Naive thymus-derived CD8-positive, alpha-beta T cell (primary cell): ENCODE data around the gene JADE2. TPM values are rescaled to one million over a fixed set of nuclear protein-coding genes. Genes with fewer than 3 reads are reported as not detected.
"Not testable (repeated sequence)": the region's sequence is repeated elsewhere in the genome, so short reads cannot be mapped to it uniquely, and the experiment has no call there.

Experiments
- ATAC-seq, 2 donors: fragments of 150-1000 bp; cut with Tn5 transposase in 1 of 2; sonication (Bioruptor Pico), chemical (Tn5 transposase) in 1 of 2; 1 replicate in 1 of 2; 2 replicates in 1 of 2; pipeline ENCODE4 v1.10.0; 2021; ENCODE audit warnings: mild to moderate bottlenecking in 2 of 2, moderate library complexity in 2 of 2
- POLR2A ChIA-PET: fragments of 350-600 bp; sonication (Branson Sonifier 250); formaldehyde crosslinking; loops from one replicate; lab custom pipeline; 2021; ENCODE audit warnings: antibody characterized with exemption; lab: Charles Lee
- DNase-seq, 10 donors: peaks; one replicate each; pipeline versions ENCODE4 v3.0.0 to v3.0.0-alpha.2; 2020 to 2022
- H3K27ac Mint-ChIP-seq, 10 donors: one replicate each; pipeline ENCODE4 v1.8.0; 2020 to 2022; ENCODE audit warnings: mild to moderate bottlenecking in 10 of 10, mixed read lengths in 10 of 10, moderate library complexity in 4 of 10, inconsistent platforms in 1 of 10
- H3K27me3 Mint-ChIP-seq, 5 donors: one replicate each; pipeline ENCODE4 v1.8.0; 2021 to 2022; ENCODE audit warnings: mixed read lengths in 5 of 5
- H3K36me3 Mint-ChIP-seq, 3 donors: one replicate each; pipeline ENCODE4 v1.8.0; 2020 to 2022; ENCODE audit warnings: mixed read lengths in 3 of 3, mild to moderate bottlenecking in 2 of 3, inconsistent platforms in 1 of 3
- H3K4me1 Mint-ChIP-seq, 4 donors: one replicate each; pipeline ENCODE4 v1.8.0; 2021 to 2022; ENCODE audit warnings: mixed read lengths in 4 of 4
- H3K4me3 Mint-ChIP-seq, 10 donors: one replicate each; pipeline ENCODE4 v1.8.0; 2020 to 2022; ENCODE audit warnings: mild to moderate bottlenecking in 10 of 10, mixed read lengths in 10 of 10, moderate library complexity in 6 of 10, inconsistent platforms in 1 of 10
- H3K9me3 Mint-ChIP-seq, 9 donors: one replicate each; pipeline ENCODE4 v1.8.0; 2020 to 2022; ENCODE audit warnings: mixed read lengths in 9 of 9, mild to moderate bottlenecking in 3 of 9, inconsistent platforms in 1 of 9, moderate library complexity in 1 of 9
- polyA plus RNA-seq, 3 donors: library from polyadenylated mRNA; unstranded; fragments of 300-500 nt; fragmentation: Illumina TruSeq; gene quantifications; one replicate each; pipeline ENCODE4 v1.2.3, GENCODE V29; 2021
- total RNA-seq, 8 experiments: library from RNA in 2 of 8; stranded (reverse) in 2 of 8; gene quantifications; one replicate each; pipeline ENCODE4 v1.2.3 and lab custom pipeline; 2021 to 2026

Gene JADE2
- total and polyA plus RNA-seq, 5 experiments from 2014 or later, result 24.3 to 262 (median 38.9) TPM

GRCh38 chr5:134586866-134587524 is 61.5 kb downstream of the JADE2 start:
- Mint-ChIP-seq H3K27me3 (no peaks in the 10 kb centered on the region), H3K4me3 (peak overlapping the region; percentile 4 to 73 (median 36)), H3K9me3 (no peaks in the 10 kb centered on the region), H3K4me1 (peaks cover 4 to 18% (median 13%) of the 10 kb centered on the region in 4 donors), H3K36me3 (peaks cover 0 to 4% (median 0%) of the 10 kb centered on the region in 3 donors), H3K27ac (peak overlapping the region in 9 of 10 donors; percentile 31 to 87 (median 56))
- POLR2A ChIA-PET, result interaction anchor here (0.6 to 1.1 kb wide), 4 partner anchors 61 to 455 kb away, joined by 3 read pairs; no protein-coding TSS in a partner anchor
- ATAC-seq (peak; percentile 92 to 96), DNase-seq (peak; percentile 61 to 88 (median 78))

DNA sequence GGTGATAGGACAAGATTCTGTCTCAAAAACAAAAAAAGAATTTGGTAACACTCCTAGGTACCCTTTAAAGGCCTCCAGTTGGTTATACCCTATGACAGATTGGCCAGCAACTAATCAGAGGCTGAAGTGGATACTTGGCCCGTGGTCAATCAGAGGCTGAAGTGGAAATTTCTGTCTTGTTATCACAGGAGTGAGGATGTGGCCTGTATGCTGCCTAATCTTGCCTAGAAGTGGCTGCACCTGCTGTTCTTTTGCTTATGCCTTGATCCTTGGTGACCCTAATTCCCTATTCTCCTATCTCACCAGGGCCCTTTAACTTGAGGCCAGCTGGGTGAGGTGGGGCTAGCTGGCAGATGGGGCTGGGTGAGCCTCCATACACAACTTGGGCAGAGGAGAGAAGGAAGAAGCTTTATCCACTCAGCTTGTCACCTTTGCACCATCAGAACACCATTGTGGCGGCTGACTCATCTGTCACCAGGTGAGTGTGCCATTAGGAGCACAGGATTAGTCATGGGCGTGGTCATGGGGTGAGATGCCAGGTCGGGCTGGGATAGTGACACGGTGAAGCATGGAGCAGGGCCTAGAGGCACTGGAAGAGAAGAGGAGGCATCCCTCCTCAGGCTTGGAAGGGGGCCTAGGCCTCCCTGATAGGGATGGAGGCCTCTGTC is 65.7 kb downstream of the JADE2 start:
- Mint-ChIP-seq H3K4me1 (peaks cover 4 to 10% (median 6%) of the 10 kb centered on the region in 4 donors), H3K27ac (no peak overlapping the region), H3K9me3 (no peaks in the 10 kb centered on the region), H3K27me3 (peaks cover 0 to 7% (median 0%) of the 10 kb centered on the region in 5 donors), H3K4me3 (no peak overlapping the region), H3K36me3 (no peaks in the 10 kb centered on the region)
- no peak for ATAC-seq
- POLR2A ChIA-PET, result interaction anchor here (1.8 kb wide), 1 partner anchor 180 kb away, joined by 4 read pairs; the partner anchor contains the start of gene CDKN2AIPNL
- DNase-seq, result no peak

DNA sequence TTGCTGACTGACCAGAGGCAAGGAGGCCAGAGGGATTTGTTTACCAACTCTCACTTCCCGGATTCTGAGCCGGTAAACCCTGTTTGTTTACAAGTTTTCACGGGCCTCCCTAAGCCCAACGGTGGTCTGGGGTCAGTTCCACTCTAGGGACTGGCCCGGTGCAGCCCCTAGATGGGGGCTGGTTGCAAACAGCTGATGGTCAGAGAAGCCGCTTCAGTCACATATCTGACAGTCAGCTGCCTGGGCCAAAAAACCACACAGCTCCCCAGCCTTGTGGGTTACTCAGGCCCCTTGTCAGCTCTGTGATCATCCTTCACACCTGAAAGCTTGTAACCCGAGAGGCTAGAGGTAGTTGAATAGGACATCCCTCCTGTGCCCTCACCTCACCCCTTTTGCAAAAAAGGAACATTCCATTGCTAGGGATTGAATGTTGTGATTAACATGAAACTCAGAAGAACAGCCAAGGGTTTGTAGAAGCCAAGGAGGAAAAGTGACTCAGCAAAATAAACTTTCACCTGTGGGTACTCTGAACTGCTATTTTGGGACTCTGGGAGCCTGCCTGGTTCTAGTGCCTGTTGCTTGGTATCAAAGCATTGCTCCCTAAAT is 66.8 kb downstream of the JADE2 start:
- no peak overlapping the region for H3K27ac Mint-ChIP-seq
- ATAC-seq (no peak), DNase-seq (no peak)
- POLR2A ChIA-PET, result no interaction called here
- H3K9me3 Mint-ChIP-seq, result no peaks in the 10 kb centered on the region
- peaks cover 0 to 7% (median 0%) of the 10 kb centered on the region in 5 donors for H3K27me3 Mint-ChIP-seq
- H3K36me3 Mint-ChIP-seq, result no peaks in the 10 kb centered on the region
- peaks cover 0 to 1% (median 0%) of the 10 kb centered on the region in 4 donors for H3K4me1 Mint-ChIP-seq
- no peak overlapping the region for H3K4me3 Mint-ChIP-seq

GRCh38 chr5:134594336-134594735 is 68.9 kb downstream of the JADE2 start:
- H3K4me1 Mint-ChIP-seq, result no peaks in the 10 kb centered on the region
- H3K9me3 Mint-ChIP-seq, result no peaks in the 10 kb centered on the region
- POLR2A ChIA-PET, result interaction anchor here (0.7 kb wide), 1 partner anchor 729 kb away, joined by 5 read pairs; no protein-coding TSS in a partner anchor
- no peak for DNase-seq
- peaks cover 0 to 7% (median 0%) of the 10 kb centered on the region in 5 donors for H3K27me3 Mint-ChIP-seq
- no peak overlapping the region for H3K27ac Mint-ChIP-seq
- H3K36me3 Mint-ChIP-seq, result no peaks in the 10 kb centered on the region
- ATAC-seq, result no peak
- no peak overlapping the region for H3K4me3 Mint-ChIP-seq

DNA sequence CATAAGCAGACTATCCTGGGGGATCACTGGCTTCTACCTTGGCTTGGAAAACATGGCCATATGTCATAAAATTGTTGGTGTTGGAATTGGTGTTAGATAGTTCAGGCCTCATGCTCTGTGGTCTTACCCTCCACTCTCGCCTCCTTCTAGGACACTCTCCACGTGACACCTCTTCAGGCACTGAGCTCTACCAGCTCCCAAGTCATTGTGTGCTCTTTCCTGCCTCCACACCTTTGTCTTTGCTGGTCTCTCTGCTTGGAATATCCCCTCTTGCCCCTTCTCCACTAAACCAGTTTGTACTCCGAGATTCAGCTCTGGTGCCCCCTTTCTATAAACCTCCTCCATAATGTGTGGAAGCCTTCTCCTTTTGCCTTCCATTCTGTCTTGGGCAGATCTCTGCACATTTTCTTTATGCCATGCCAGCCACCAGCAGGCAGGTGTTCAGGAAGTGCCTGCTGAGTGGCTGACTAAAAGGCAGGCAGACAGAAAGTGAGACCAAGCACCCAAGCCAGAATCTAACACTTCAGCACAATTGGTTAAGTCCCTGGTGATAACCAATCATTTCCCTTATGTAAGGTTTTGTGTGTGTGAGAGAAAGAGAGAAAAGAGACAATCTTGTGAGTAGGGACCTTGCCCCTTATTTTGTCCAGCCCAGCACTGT is 69.5 kb downstream of the JADE2 start:
- Mint-ChIP-seq H3K9me3 (no peaks in the 10 kb centered on the region), H3K4me3 (no peak overlapping the region), H3K27me3 (peaks cover 0 to 7% (median 0%) of the 10 kb centered on the region in 5 donors), H3K4me1 (no peaks in the 10 kb centered on the region), H3K27ac (peak overlapping the region in 3 of 10 donors; percentile 2 to 42 (median 35)), H3K36me3 (no peaks in the 10 kb centered on the region)
- DNase-seq (no peak), ATAC-seq (no peak)
- POLR2A ChIA-PET, result no interaction called here

DNA sequence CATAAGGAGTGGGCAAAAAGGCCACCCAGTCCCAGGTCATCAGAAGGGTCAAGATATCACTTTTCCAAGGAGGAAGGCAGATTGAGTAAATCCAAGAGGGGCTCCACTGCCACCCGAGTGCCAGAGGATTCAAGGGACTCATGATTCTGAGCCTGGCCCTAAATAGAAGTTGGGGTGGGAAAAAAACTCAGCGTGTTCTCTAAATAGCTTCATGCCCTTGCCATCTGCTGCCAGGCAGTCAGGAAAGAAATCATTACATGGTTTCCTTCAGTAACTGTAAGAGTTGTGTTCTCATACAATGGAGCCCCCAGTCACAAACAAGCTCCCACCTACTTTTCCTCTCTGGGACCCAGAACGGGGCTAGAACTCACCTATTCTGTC is 70.0 kb downstream of the JADE2 start:
- no peak for ATAC-seq
- POLR2A ChIA-PET, result no interaction called here
- peaks cover 0 to 7% (median 0%) of the 10 kb centered on the region in 5 donors for H3K27me3 Mint-ChIP-seq
- H3K4me3 Mint-ChIP-seq, result no peak overlapping the region
- H3K4me1 Mint-ChIP-seq, result no peaks in the 10 kb centered on the region
- DNase-seq, result no peak
- H3K36me3 Mint-ChIP-seq, result no peaks in the 10 kb centered on the region
- no peaks in the 10 kb centered on the region for H3K9me3 Mint-ChIP-seq
- H3K27ac Mint-ChIP-seq, result peak overlapping the region in 2 of 10 donors; percentile 35 to 42

DNA sequence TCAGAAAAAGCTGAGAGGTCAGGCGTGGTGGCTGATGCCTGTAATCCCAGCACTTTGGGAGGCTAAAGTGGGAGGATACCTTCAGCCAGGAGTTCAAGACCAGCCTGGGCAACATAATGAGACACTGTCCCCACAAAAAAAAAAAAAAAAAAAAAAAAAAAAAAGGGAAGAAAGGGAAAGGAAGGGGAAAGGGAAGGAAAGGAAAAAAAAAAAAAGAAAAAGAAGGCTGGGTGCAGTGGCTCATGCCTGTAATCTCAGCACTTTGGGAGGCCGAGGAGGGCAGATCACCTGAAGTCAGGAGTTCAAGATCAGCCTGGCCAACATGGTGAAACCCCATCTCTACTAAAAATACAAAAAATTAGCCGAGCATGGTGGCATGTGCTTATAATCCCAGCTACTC is 74.3 kb downstream of the JADE2 start:
- POLR2A ChIA-PET, H3K4me1 Mint-ChIP-seq, H3K27me3 Mint-ChIP-seq, H3K4me3 Mint-ChIP-seq, DNase-seq, H3K9me3 Mint-ChIP-seq, ATAC-seq: not testable (repeated sequence)
- Mint-ChIP-seq H3K27ac (peak overlapping the region in 1 of 10 donors; percentile 58), H3K36me3 (peaks cover 0 to 30% (median 5%) of the 10 kb centered on the region in 3 donors)

GRCh38 chr5:134600600-134600999 is 75.1 kb downstream of the JADE2 start:
- DNase-seq, result no peak
- no peak for ATAC-seq

GRCh38 chr5:134603059-134603458 is 77.6 kb downstream of the JADE2 start:
- Mint-ChIP-seq H3K36me3 (peaks cover 0 to 60% (median 17%) of the 10 kb centered on the region in 3 donors), H3K4me1 (no peaks in the 10 kb centered on the region), H3K27me3 (no peaks in the 10 kb centered on the region), H3K4me3 (no peak overlapping the region), H3K9me3 (no peaks in the 10 kb centered on the region), H3K27ac (peak overlapping the region in 1 of 10 donors; percentile 33)
- no peak for DNase-seq
- POLR2A ChIA-PET, result no interaction called here
- ATAC-seq, result no peak

More at GRCh38 chr5:134600600-134600999, 75.1 kb downstream of the JADE2 start:
- peak overlapping the region in 4 of 10 donors; percentile 8 to 88 (median 76) for H3K27ac Mint-ChIP-seq
- POLR2A ChIA-PET, result interaction anchor here (0.7 kb wide), 1 partner anchor 189 kb away, joined by 11 read pairs; the partner anchor contains the start of gene CDKN2AIPNL
- H3K36me3 Mint-ChIP-seq, result peaks cover 0 to 37% (median 6%) of the 10 kb centered on the region in 3 donors
- H3K4me3 Mint-ChIP-seq, result no peak overlapping the region
- no peaks in the 10 kb centered on the region for H3K4me1 Mint-ChIP-seq
- no peaks in the 10 kb centered on the region for H3K9me3 Mint-ChIP-seq
- H3K27me3 Mint-ChIP-seq, result no peaks in the 10 kb centered on the region

GRCh38 chr5:134604908-134605307 is 79.4 kb downstream of the JADE2 start:
- peaks cover 9 to 79% (median 22%) of the 10 kb centered on the region in 3 donors for H3K36me3 Mint-ChIP-seq

DNA sequence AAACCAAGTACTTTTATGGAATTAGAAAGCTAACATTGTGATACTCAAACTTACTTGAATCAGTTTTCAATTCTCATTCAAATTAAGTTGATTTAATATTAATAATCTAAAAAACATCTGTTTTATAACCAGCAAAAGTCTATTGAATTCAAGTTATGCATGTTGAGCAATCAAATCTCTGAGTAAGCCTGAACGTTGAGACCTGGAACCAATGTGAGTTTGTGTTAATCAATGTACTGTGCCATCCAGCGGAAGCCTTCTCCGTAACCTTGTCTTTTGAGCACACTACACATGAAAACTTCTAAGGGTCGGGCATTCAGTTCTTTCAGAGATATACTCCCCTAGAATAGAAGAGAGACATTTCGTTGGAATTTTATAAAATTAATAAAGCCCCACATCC is 81.3 kb downstream of the JADE2 start:
- H3K4me1 Mint-ChIP-seq, result peaks cover 0 to 6% (median 5%) of the 10 kb centered on the region in 4 donors
- H3K36me3 Mint-ChIP-seq, result peaks cover 9 to 90% (median 24%) of the 10 kb centered on the region in 3 donors
- H3K4me3 Mint-ChIP-seq, result no peak overlapping the region
- DNase-seq (no peak), ATAC-seq (no peak)
- no peak overlapping the region for H3K27ac Mint-ChIP-seq
- POLR2A ChIA-PET, result no interaction called here
- no peaks in the 10 kb centered on the region for H3K27me3 Mint-ChIP-seq
- H3K9me3 Mint-ChIP-seq, result no peaks in the 10 kb centered on the region

More at GRCh38 chr5:134604908-134605307, 79.4 kb downstream of the JADE2 start:
- no peak overlapping the region for H3K4me3 Mint-ChIP-seq
- no peak overlapping the region for H3K27ac Mint-ChIP-seq
- no peaks in the 10 kb centered on the region for H3K27me3 Mint-ChIP-seq
- H3K9me3 Mint-ChIP-seq, result no peaks in the 10 kb centered on the region
- POLR2A ChIA-PET, result interaction anchor here (0.7 kb wide), 1 partner anchor 23 kb away, joined by 8 read pairs; no protein-coding TSS in a partner anchor
- ATAC-seq, result no peak
- DNase-seq, result no peak
- peaks cover 0 to 5% (median 3%) of the 10 kb centered on the region in 4 donors for H3K4me1 Mint-ChIP-seq

DNA sequence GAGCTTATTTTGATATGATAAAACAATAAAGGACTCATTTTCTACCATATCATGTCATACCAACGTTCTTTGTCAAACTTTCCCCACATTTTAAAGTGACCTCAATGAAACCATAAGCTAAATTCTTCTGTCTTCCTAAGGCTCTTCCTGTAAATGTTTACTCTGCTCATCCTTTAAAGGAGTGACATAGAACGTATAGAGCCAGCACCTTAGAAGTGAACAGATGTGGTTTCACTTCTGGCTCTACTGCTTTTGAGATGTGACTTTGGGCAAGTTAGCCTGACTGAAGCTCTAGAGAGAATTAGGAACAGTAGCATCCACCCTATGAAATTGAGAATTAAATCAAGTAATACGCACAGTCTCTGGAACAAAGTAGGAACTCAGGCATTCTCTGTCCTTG is 83.1 kb downstream of the JADE2 start:
- no peaks in the 10 kb centered on the region for H3K27me3 Mint-ChIP-seq
- no peak overlapping the region for H3K4me3 Mint-ChIP-seq
- DNase-seq, result no peak
- H3K9me3 Mint-ChIP-seq, result no peaks in the 10 kb centered on the region
- ATAC-seq, result no peak
- peaks cover 9 to 90% (median 31%) of the 10 kb centered on the region in 3 donors for H3K36me3 Mint-ChIP-seq
- POLR2A ChIA-PET, result interaction anchor here (0.6 kb wide), 1 partner anchor 11 kb away, joined by 3 read pairs; no protein-coding TSS in a partner anchor
- peak overlapping the region in 1 of 10 donors; percentile 9 for H3K27ac Mint-ChIP-seq
- H3K4me1 Mint-ChIP-seq, result peaks cover 0 to 6% (median 5%) of the 10 kb centered on the region in 4 donors
